ENCODE measurements around the gene EPDR1. TPM values are rescaled to one million over a fixed set of nuclear protein-coding genes. Genes with fewer than 3 reads are reported as not detected.

The EPDR1 gene
- polyA plus RNA-seq, 1 donor from 2014 or later = 1.7 TPM

- Histone ChIP-seq H3K9me2 (ENCODE audit: insufficient read depth, low read length) (no peaks in the 10 kb centered on the region), H3K27me3 (ENCODE audit: insufficient read depth, low read depth, low read length) (no peaks in the 10 kb centered on the region), H3K27ac (ENCODE audit: low read length) (no peak overlapping the region), H3K9ac (ENCODE audit: low read length) (no peak overlapping the region), H3K4me2 (ENCODE audit: low read length) (no peak overlapping the region), H3K36me3 (ENCODE audit: insufficient read depth, low read length) (no peaks in the 10 kb centered on the region), H2AFZ (ENCODE audit: low read depth, low read length) (no peak overlapping the region), H3K4me3 (ENCODE audit: low read length) (no peak overlapping the region), H3K9me3 (ENCODE audit: low read length) (no peaks in the 10 kb centered on the region), H3K79me2 (replicated peaks; ENCODE audit: insufficient read depth, low read length) (no peaks in the 10 kb centered on the region), H4K20me1 (ENCODE audit: insufficient read depth) (no peaks in the 10 kb centered on the region), H3F3A (ENCODE audit: insufficient read depth, low read length, poor library complexity, severe bottlenecking) (no peaks in the 10 kb centered on the region)
- TF ChIP-seq EP300 (conservative IDR thresholded peaks at IDR 0.05; ENCODE audit: poor library complexity, severe bottlenecking) = no peak
- no peak for TF ChIP-seq CTCF (IDR thresholded peaks at IDR 0.05; ENCODE audit: poor library complexity, severe bottlenecking)
- no peak for TF ChIP-seq REST (IDR thresholded peaks at IDR 0.05; ENCODE audit: borderline replicate concordance)
- no peak for TF ChIP-seq SMC3 (conservative IDR thresholded peaks at IDR 0.05; ENCODE audit: poor library complexity)
- TF ChIP-seq POLR2AphosphoS5 (IDR thresholded peaks at IDR 0.05) = no peak
- TF ChIP-seq RAD21 (conservative IDR thresholded peaks at IDR 0.05) = no peak
- no peak for TF ChIP-seq EZH2 (IDR thresholded peaks at IDR 0.05; ENCODE audit: borderline replicate concordance, insufficient read depth, low read length, poor library complexity, severe bottlenecking)
- TF ChIP-seq TAF1 (IDR thresholded peaks at IDR 0.05; ENCODE audit: low read depth) = no peak
Measured at GRCh38 chr7:37928878-37929277, 8.4 kb downstream of the EPDR1 start.

GRCh38 chr7:37930226-37930948 is 9.9 kb downstream of the EPDR1 start:
- Histone ChIP-seq H3K9ac (ENCODE audit: low read length) (no peak overlapping the region), H3K4me3 (ENCODE audit: low read length) (no peak overlapping the region), H3K4me2 (ENCODE audit: low read length) (no peak overlapping the region), H3F3A (ENCODE audit: insufficient read depth, low read length, poor library complexity, severe bottlenecking) (no peaks in the 10 kb centered on the region), H3K9me2 (ENCODE audit: insufficient read depth, low read length) (no peaks in the 10 kb centered on the region), H3K27me3 (ENCODE audit: insufficient read depth, low read depth, low read length) (no peaks in the 10 kb centered on the region), H3K9me3 (ENCODE audit: low read length) (no peaks in the 10 kb centered on the region), H3K36me3 (ENCODE audit: insufficient read depth, low read length) (no peaks in the 10 kb centered on the region), H4K20me1 (ENCODE audit: insufficient read depth) (no peaks in the 10 kb centered on the region), H3K79me2 (replicated peaks; ENCODE audit: insufficient read depth, low read length) (no peaks in the 10 kb centered on the region), H2AFZ (ENCODE audit: low read depth, low read length) (no peak overlapping the region), H3K27ac (ENCODE audit: low read length) (no peak overlapping the region)
- no peak for TF ChIP-seq CTCF (IDR thresholded peaks at IDR 0.05; ENCODE audit: poor library complexity, severe bottlenecking)
- TF ChIP-seq REST (IDR thresholded peaks at IDR 0.05; ENCODE audit: borderline replicate concordance) = no peak
- no peak for TF ChIP-seq EZH2 (IDR thresholded peaks at IDR 0.05; ENCODE audit: borderline replicate concordance, insufficient read depth, low read length, poor library complexity, severe bottlenecking)
- no peak for TF ChIP-seq POLR2AphosphoS5 (IDR thresholded peaks at IDR 0.05)
- no peak for TF ChIP-seq TAF1 (IDR thresholded peaks at IDR 0.05; ENCODE audit: low read depth)
- no peak for TF ChIP-seq RAD21 (conservative IDR thresholded peaks at IDR 0.05)
- no peak for TF ChIP-seq EP300 (conservative IDR thresholded peaks at IDR 0.05; ENCODE audit: poor library complexity, severe bottlenecking)
- TF ChIP-seq SMC3 (conservative IDR thresholded peaks at IDR 0.05; ENCODE audit: poor library complexity) = no peak

Data from neural cell (in vitro differentiated cells).